Adrenal gland (tissue), 12 donors: ENCODE measurements around the gene DYRK1A. TPM values are rescaled to one million over a fixed set of nuclear protein-coding genes. Genes with fewer than 3 reads are reported as not detected.

Experiments
- DNase-seq, 7 donors: peaks; one replicate each; pipeline ENCODE4 v3.0.0-alpha.2; 2019 to 2020
- H3K27ac ChIP-seq, 5 donors: fragments of 200-600 bp; sonication (generic) in 4 of 5; 1 replicate in 3 of 5; 2 replicates in 2 of 5; pipeline versions ENCODE4 v1.5.1 to v1.8.0; 2016 to 2020; ENCODE audit warnings: mild to moderate bottlenecking in 1 of 5
- H3K27me3 ChIP-seq: fragments of 200-600 bp; 2 replicates; pipeline ENCODE4 v1.8.0; 2021
- H3K36me3 ChIP-seq, 2 donors: fragments of 200-600 bp; replicated peaks in 1 of 2; 1 replicate in 1 of 2; 2 replicates in 1 of 2; pipeline versions ENCODE4 v1.5.1 to v1.8.0; 2018 to 2022
- H3K4me1 ChIP-seq, 2 donors: fragments of 200-600 bp; replicated peaks in 1 of 2; 1 replicate in 1 of 2; 2 replicates in 1 of 2; pipeline versions ENCODE4 v1.5.1 to v1.8.0; 2018 to 2021
- H3K4me3 ChIP-seq, 4 donors: fragments of 200-600 bp; sonication (generic) in 3 of 4; one replicate each; pipeline ENCODE4 v1.5.1; 2016 to 2018
- H3K9me3 ChIP-seq, 3 donors: fragments of 200-600 bp; sonication (generic) in 1 of 3; replicated peaks in 1 of 3; 1 replicate in 2 of 3; 2 replicates in 1 of 3; pipeline versions ENCODE4 v1.5.1 to v1.8.0; 2016 to 2021
- POLR2A ChIP-seq, 2 donors: fragments of 450-650 bp; IDR thresholded peaks; one replicate each; pipeline ENCODE4 v1.6.1; 2017; ENCODE audit warnings: antibody characterized with exemption in 2 of 2, mild to moderate bottlenecking in 2 of 2, moderate library complexity in 1 of 2
- WGBS, 4 donors: extraction: QIAGEN DNeasy Blood & Tissue Kit in 2 of 4; methylation state at CpG; one replicate each; pipeline versions ENCODE4 v1.1.5 to v1.1.7; 2013 to 2017; 5-methylcytosine and 5-hydroxymethylcytosine counted together
- intact Hi-C, 2 donors: fragments of 100-400 bp; cut with DNase I; formaldehyde crosslinking; loops; one replicate each; pipeline versions ENCODE4 v1.14.1 to v1.15.0; 2022 to 2023
- polyA plus RNA-seq, 3 donors: library from polyadenylated mRNA; stranded (reverse); fragments of 200-250 nt in 2 of 3; fragments of 350-450 nt in 1 of 3; fragmentation: Illumina TruSeq in 1 of 3; extraction: RNeasy Lipid Tissue Mini Kit (QIAGEN cat#74804) in 1 of 3; gene quantifications; one replicate each; pipeline ENCODE4 v1.2.3, GENCODE V29; 2013 to 2014
- total RNA-seq, 9 donors: library from RNA; depleted of rRNA in 4 of 9; stranded (reverse); fragments of >200 nt in 4 of 9; fragments of 120-200 nt in 1 of 9; fragmentation: NEBNext Ultra II Directional in 1 of 9; extraction: Animal tissue kit (Norgen Biotek cat#: 25700) in 1 of 9; gene quantifications; one replicate each; pipeline versions ENCODE4 v1.1.0 to v1.2.4, GENCODE V29; 2013 to 2023
- TF ChIP-seq, protein P1 (sequence below), 6 experiments: fragments of 450-650 bp in 4 of 6; fragments of 200-600 bp in 2 of 6; sonication (generic) in 1 of 6; IDR thresholded peaks; 1 replicate in 5 of 6; 2 replicates in 1 of 6; pipeline versions ENCODE4 v1.5.1 to v1.8.0; 2016 to 2021; ENCODE audit warnings: antibody characterized with exemption in 6 of 6, mild to moderate bottlenecking in 2 of 6, moderate library complexity in 1 of 6
- donor health status: healthy with polysubstance abuse.
- donor health status: Bipolar disorder and iron deficiency.
- donor health status: DM: yes; HTN: yes; CAD: no.
- donor health status: DM: no; HTN: no; CAD: no.
- donor health status: DM: no; HTN: no; CAD: no.
- donor health status: DM: yes; HTN: yes; CAD: no.

DYRK1A gene
- total and polyA plus RNA-seq, 12 donors = 23.6 to 92.3 (median 57.7) TPM

GRCh38 chr21:37408464-37409193, 42.1 kb downstream of the DYRK1A start:
- Histone ChIP-seq H3K9me3 (no peaks in the 10 kb centered on the region), H3K4me3 (no peak overlapping the region), H3K4me1 (peaks cover 11 to 74% of the 10 kb centered on the region in 2 donors), H3K27me3 (no peaks in the 10 kb centered on the region), H3K27ac (no peak overlapping the region), H3K36me3 (no peaks in the 10 kb centered on the region)
- intact Hi-C loops = no loop called here
- 90 to 97% (median 94%) methylated on average over 2 of the region's 2 CpGs for WGBS, 4 donors
- DNase-seq = no peak
- TF ChIP-seq POLR2A (IDR thresholded peaks at IDR 0.05) = no peak
- TF ChIP-seq, protein P1, sequence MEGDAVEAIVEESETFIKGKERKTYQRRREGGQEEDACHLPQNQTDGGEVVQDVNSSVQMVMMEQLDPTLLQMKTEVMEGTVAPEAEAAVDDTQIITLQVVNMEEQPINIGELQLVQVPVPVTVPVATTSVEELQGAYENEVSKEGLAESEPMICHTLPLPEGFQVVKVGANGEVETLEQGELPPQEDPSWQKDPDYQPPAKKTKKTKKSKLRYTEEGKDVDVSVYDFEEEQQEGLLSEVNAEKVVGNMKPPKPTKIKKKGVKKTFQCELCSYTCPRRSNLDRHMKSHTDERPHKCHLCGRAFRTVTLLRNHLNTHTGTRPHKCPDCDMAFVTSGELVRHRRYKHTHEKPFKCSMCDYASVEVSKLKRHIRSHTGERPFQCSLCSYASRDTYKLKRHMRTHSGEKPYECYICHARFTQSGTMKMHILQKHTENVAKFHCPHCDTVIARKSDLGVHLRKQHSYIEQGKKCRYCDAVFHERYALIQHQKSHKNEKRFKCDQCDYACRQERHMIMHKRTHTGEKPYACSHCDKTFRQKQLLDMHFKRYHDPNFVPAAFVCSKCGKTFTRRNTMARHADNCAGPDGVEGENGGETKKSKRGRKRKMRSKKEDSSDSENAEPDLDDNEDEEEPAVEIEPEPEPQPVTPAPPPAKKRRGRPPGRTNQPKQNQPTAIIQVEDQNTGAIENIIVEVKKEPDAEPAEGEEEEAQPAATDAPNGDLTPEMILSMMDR (IDR thresholded peaks at IDR 0.05) = no peak

- no peak overlapping the region for H3K4me3 ChIP-seq
- H3K36me3 ChIP-seq = no peaks in the 10 kb centered on the region
- no peaks in the 10 kb centered on the region for H3K9me3 ChIP-seq
- H3K27ac ChIP-seq = no peak overlapping the region
- peaks cover 28 to 74% of the 10 kb centered on the region in 2 donors for H3K4me1 ChIP-seq
- DNase-seq = no peak
- WGBS, 4 donors = 92 to 95% (median 94%) methylated on average over 9 of the region's 9 CpGs
- intact Hi-C loops = no loop called here
- H3K27me3 ChIP-seq = no peaks in the 10 kb centered on the region
- TF ChIP-seq, protein P1 (IDR thresholded peaks at IDR 0.05) = no peak
- TF ChIP-seq POLR2A (IDR thresholded peaks at IDR 0.05) = no peak
These were observed 44.1 kb downstream of the DYRK1A start for GRCh38 chr21:37410639-37411038.

DNA sequence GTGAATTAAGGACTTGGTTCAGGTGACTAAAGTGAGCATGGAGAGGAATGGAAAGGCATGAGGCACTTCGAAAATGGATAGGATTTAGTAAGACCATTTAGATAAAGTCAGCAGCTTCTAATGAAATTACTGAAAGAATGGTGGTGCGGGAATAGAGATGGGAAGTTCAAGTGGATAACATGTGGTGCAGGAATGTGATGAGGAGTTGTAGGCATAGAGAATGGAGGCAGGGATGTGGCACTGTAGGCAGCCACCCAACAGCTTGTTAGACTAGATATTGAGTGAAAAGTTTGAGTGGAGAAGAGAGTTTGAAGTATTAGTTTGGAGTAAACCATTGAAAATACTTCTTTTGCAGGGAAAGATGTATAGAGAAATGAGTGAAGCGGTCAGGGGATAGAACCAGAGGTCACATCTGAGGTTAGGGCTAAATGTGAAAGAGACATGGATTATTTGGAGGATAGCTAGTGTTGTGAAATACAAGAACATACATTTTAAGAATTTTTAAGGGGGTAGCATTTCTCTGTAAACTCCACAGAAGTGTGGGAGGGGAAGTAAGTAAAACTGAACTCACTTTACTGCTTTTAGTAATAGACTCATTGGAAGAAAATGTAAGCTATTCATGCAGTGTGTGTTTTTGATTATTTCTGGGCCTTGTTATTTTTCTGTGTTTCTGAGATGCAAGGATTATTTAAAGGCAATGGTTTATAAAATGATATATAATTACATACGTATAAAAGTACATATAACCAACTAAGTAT, 46.2 kb downstream of the DYRK1A start:
- no peaks in the 10 kb centered on the region for H3K27me3 ChIP-seq
- H3K36me3 ChIP-seq = no peaks in the 10 kb centered on the region
- intact Hi-C loops = no loop called here
- WGBS, 4 donors = 73 to 77% (median 77%) methylated on average over 4 of the region's 4 CpGs
- TF ChIP-seq, protein P1 (IDR thresholded peaks at IDR 0.05) = no peak
- TF ChIP-seq POLR2A (IDR thresholded peaks at IDR 0.05) = no peak
- no peak overlapping the region for H3K4me3 ChIP-seq
- no peak overlapping the region for H3K27ac ChIP-seq
- no peaks in the 10 kb centered on the region for H3K9me3 ChIP-seq
- peaks cover 33 to 82% of the 10 kb centered on the region in 2 donors for H3K4me1 ChIP-seq
- no peak for DNase-seq

- Histone ChIP-seq H3K27ac (no peak overlapping the region), H3K4me1 (peaks cover 25 to 82% of the 10 kb centered on the region in 2 donors)
- intact Hi-C loops = no loop called here
These were observed 47.1 kb downstream of the DYRK1A start for GRCh38 chr21:37413553-37414291.

More at GRCh38 chr21:37413553-37414291, 47.1 kb downstream of the DYRK1A start:
- no peaks in the 10 kb centered on the region for H3K27me3 ChIP-seq
- TF ChIP-seq, protein P1 (IDR thresholded peaks at IDR 0.05) = no peak
- no peak for TF ChIP-seq POLR2A (IDR thresholded peaks at IDR 0.05)
- H3K4me3 ChIP-seq = no peak overlapping the region
- H3K36me3 ChIP-seq = no peaks in the 10 kb centered on the region
- no peak for DNase-seq
- 74 to 86% (median 84%) methylated on average over 5 of the region's 5 CpGs for WGBS, 4 donors
- no peaks in the 10 kb centered on the region for H3K9me3 ChIP-seq
